Adrenal gland (tissue), 5 donors: ENCODE results near the gene SDHAF2.

Experiments used
- CTCF ChIP-seq, 6 experiments: fragments of 450-650 bp in 4 of 6; fragments of 200-600 bp in 2 of 6; sonication (generic) in 1 of 6; IDR thresholded peaks; 1 replicate in 5 of 6; 2 replicates in 1 of 6; pipeline versions ENCODE4 v1.5.1 to v1.8.0; 2016 to 2021; ENCODE audit warnings: antibody characterized with exemption in 6 of 6, mild to moderate bottlenecking in 2 of 6, moderate library complexity in 1 of 6
- POLR2A ChIP-seq, 2 donors: fragments of 450-650 bp; IDR thresholded peaks; one replicate each; pipeline ENCODE4 v1.6.1; 2017; ENCODE audit warnings: antibody characterized with exemption in 2 of 2, mild to moderate bottlenecking in 2 of 2, moderate library complexity in 1 of 2
- donor health status: DM: no; HTN: no; CAD: no.

DNA sequence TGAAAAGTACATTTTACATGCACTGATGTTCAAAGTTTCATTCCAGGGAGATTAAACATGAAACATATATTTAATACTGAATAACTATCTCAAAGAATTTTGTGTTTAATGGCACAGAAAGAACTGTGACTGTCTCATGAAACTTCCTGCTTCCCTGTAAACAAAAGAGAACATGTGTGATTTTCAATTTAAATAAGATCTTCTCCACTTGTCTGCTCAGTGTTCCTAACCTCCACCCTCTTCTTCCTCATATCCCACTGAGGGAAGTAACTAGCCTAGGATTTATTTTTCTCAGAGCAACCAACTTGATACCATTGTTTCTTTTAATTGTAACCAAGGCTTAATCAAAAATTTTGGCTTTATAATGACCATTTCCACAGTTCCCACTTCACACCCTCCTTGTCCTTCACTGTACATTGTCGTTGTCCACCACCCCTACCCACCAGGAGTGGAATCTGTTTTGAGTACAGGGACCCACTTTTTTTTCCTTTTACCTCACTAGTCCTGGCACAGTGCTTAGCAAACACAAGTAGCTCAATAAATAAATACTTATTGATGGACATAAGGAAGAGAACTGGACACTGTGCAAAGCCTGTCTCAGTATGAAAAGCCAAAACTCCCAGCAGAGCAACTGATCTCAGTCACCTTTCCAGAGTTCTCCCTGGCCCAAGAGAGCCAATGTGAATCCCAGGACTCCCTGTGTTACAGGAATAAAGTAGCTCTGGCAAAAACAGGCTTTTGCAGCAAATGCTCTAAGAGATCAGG lies 4.4 kb upstream of the SDHAF2 start:
- TF ChIP-seq CTCF (IDR thresholded peaks at IDR 0.05), result no peak
- no peak for TF ChIP-seq POLR2A (IDR thresholded peaks at IDR 0.05)
